Suppressor macrophage treated with lipopolysaccharide for 4 hours (primary cell): ENCODE measurements around the gene RFPL3.
"Not testable (repeated sequence)": the region's sequence is repeated elsewhere in the genome, so short reads cannot be mapped to it uniquely, and the experiment has no call there.

Experiments
- DNase-seq: peaks from one replicate; pipeline ENCODE4 v3.0.0-alpha.2; 2020

Gene RFPL3

DNA sequence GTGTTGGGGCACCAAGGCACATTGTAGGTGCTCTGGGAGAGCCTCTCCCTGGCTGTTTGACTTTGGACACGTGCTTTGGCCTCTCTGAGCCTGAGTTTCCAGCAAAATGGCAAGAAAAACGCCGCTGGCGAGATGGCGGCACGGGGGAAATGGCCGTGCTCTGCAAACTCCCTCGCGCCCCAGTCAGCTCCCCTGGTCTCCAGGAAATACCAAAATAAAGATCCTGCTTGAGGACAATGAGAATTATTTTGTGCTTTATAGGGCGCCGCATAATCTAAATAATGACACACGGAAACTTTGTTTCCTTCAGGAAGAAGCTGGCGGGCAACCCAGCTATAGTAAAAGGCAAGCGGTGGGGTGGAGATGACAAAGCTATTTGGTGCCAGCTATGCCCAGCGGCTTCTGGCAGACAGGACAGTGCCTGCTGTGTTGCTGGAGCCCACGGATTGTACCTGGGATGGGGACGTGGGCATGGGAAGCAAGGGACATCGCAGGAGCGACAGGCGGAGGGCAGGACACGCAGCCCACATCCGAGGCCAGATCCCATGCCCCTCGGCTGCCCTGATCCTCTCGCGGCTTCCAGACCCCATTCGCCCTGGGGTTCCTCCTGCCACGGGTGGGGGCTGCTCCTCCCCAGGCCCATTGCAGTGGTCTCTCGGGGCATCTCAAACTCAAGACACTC, 26.3 kb upstream of the RFPL3 start:
- DNase-seq: no peak

DNA sequence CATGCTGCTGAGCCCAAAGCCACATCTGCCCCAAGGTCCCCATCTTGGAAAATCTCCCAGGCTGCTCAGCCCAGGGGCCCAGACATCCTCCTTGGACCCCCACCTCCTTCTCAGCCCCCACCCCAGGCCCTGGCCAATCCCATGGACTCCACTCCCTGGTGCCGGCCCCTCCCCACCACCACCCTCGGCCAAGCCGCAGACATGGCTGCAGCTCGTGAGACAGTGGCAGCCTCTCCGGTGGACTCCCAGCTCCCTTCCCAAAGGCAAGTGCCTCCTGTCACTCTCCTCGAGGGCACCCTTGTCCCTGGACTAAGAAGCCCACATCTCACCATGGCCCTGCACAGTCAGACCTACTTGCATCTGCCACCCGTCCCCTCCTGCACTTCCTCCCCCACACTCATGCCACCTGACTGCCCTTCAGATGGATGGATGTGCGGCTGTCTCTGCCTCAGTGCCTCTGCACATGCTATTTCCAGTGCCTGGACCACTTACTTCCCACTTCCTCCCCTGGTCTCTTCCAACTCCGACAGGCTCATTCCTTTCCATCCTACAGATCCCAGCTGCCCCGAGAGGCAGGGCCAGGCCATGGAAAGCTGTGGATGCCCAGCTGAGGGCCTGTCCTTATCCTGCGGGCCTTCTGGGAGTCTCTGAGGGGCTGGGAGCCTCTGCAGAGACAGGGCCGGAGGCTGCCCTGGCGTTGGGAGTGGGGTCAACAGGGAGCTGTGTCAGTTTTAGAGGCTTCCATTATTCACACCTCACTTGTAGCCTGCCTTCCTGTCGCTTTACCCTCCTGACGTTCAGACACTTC, 25.5 kb upstream of the RFPL3 start:
- DNase-seq: no peak

DNA sequence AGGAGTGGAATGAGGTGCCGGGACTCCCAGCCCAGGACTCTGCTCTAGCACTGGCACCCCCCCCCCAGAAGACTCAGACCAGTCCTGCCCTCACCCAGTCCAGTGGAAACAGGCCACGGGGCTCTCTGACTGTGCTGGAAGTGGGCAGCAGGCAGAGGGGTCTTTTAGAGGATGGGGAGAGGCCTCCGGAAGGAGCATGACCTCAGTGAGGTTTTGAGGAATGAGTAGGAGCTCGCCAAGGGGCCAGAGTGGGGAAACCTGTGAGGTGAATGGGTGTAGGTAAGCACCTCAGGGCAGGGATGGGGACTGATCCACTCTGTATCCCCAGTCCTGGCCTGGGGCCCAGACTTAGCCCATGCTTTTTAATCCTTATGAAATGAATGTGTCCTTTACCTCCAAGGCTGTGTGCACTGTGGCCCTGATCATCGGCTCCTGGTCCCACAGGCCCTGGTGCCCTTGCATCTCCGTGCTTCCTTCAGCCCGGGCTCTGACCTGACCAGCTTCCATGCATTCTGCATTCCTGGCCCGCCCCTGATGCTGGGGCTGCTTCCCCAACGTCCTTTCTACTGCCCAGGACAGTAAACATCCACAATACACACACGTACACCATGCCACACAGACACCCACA, 24.4 kb upstream of the RFPL3 start:
- DNase-seq: no peak

DNA sequence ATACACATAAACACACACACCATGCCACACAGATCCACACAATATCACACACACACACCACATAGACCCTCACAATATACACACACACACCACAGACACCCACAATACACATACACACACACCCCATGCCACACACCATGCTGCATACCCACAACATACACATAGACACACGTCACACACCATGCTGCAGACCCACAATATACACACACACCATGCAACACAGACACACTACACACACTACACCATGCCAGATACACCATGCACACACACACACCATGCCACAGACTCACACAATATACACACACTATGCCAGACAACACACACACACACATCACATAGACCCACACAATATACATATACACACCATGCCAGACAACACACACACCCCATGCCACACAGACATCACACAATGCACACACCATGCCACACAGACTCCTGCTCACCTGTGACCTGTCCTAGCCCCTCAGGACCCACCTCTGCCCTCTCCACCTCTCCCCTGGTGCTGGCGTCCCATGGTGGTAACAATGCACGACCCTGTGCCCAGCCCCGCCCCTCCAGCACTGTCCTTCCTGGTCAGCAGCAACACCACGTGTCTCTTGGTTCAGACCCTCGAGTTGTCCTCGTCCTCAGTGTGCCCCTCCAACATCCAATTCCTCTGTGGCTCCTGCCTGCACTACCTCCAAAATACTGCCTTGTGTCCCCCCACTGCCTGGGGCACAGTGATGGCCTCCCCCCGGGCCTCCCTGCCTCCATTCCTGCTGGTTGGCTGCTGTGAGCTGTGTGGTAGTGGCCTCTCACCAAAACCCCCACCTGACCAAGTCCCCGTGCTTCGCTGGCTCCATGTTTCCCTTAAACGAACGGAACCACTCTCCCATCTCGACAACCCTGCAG, 23.7 kb upstream of the RFPL3 start:
- no peak for DNase-seq

DNA sequence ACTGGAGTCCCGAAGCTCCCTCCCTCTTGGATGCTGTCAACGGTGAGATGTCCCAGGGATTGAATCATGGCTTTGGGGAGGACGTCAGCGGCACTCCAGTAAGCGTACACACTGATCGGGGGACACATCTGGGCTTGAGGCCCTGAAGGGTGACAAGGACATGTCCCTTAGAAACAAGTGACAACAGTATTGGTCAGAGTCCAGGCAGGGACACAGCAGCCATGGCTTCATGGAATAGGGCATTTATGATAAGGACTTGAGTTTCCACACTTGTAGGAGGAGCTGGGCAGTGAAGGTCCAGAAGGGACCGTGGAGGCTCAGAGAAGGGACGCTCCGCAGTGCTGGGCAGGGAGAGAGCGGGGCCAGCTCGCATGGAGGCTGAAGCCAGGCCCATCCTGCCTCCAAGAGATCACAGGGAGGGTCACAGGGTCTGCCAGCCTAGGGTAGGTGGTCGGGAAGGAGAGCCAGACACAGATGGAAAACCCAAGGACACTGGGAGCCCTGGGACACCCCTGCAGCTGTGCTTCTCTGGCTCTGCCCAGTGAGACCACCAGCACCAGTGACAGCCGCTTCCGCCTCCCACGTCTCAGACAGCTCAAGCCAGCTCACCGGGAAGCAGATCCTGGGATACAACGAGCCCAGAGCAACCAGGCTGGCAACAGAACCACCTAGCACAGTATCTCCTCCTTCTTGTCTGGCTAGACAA, 22.9 kb upstream of the RFPL3 start:
- DNase-seq: no peak

DNA sequence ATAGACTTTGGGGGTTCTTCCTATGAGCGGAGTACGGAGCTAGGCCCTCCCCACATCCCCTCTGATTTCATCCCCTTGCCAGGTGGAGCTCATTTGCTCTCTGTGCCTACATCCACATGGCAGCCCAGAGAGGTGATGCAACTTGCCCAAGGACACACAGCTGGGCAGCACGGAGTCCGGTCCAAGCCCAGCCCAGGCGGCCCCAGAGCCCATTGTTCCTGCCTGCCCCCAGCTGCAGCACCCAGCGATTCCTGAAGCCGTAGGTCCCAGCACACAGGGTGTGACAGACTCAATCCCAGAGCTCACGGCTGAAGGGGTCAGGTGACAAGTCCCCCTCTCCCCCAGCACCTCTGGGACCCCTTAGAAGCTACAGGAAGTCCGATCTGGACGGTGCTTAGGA, 22.2 kb upstream of the RFPL3 start:
- DNase-seq: no peak

DNA sequence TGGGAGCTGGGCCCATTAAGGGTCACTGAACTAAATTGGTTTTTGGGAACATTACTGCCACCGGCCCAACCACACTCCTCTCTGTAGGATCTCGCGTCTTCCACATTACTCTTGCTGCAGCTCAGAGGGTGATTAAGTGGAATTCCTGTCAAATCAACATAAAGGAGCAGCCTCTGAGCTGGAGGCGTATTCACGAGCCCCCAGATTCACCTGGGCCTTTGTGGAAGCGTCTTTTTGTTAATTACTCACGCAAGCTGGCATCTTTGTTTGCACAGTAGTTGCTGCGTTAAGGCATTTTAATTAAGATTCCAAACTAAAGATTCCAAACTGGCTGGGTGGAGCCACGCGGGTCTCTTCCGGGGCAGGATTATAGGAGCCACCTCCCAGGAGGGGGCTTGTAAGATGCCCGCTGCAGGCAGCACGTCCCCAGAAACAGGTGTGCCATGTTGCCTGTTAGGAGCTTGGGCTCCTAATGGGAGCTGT, 21.5 kb upstream of the RFPL3 start:
- DNase-seq: no peak

DNA sequence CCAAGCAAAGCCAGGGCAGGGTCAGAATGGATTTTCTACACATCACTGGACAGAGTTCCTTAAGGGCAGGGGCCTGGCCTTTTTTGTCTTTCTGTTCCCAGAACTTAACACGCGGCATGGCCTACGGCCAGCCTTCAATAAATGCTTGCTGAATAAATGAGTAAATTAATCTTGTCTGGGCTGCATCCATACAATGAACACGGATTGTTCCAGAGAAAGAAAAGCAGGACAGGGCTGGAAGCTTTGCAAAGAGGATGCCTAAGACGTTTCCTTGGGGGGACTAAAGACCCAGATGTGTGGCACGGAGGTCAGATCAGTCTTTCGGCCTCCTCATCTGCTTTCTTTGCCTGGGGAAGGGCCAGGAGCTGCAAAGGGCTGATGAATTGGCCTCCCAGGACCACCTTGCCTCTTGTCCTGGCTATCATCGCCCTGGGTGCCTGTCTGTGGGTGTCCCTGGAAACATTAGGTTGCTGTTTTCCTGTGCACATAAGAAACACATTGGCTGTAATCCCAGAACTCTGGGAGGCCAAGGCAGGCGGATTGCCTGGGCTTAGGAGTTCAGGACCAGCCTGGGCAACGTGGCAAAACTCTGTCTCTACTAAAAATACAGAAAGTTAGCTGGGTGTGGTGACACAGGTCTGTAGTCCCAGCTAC, 20.8 kb upstream of the RFPL3 start:
- DNase-seq: no peak

DNA sequence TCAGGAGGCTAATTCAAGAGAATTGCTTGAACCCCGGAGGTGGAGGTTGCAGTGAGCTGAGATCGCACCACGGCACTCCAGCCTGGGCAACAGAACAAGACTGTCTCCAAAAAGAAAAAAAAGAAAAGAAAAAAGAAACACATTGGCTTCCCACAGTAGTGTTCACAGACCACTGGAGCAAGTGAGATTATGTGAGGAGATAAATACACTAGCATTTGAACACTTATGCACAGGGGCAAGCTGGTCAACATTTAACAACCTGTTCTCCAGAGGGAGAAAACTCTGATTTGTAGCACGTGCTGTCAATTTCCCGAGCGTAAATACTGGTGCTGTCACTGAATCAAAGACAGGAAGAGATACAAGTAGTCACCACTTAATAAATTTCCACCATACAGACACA, 20.2 kb upstream of the RFPL3 start:
- DNase-seq: not testable (repeated sequence)

DNA sequence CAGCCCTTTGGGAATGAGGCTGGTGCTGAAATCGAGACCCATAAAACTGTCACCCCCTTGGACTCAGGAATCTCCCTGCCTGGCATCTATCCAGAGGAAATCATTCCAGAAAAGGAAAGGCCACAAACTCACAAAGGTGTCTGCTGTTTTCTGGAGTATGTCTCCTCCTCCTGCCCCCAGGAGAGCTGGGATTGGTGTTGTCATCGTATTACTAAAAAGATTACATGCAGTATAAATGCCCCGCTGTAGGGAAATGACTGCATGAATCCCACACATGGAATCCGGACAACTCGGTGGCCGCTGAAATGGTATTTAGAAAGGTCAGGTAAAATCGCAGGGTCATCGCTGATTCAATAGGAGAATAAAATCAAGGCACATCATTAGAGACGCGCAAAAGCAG, 18.9 kb upstream of the RFPL3 start:
- no peak for DNase-seq

DNA sequence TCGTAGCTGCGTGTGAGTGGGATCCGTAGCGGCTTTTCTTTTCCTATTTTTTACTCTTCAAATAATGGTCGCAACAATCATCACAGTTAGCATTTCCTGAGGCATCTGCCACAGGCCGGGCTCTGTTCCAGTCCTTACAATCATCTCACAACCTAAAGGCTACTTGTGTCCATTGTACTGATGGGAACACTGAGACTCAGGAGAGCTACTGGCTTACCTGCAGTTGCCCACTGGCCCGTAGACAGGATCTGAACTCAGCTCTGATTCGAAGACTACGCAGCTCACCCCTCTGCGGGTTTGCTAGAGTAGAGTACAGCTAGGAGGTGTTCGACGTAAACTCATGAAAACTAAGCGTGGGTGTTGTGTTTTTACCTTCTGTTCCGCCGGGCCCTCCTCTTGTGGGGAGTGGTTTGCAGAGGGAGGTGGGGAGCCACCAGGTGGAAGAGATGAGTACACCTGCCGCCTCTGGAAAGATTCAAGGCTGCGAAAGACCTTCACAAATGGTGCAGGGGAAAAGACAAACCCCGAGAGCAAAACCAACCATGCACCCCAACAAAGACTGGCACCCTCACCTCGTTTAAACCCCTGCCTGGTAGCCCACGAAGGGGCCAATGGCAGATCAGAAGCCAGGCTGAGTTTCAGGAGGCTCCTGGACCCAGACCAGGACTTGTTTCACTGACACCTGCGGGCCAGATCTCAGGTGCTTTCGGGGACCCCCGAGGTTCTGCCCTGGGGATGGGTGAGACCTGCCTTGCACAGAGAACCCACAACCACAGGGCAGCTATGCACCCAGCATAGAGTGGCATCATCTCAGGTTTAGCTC, 18.3 kb upstream of the RFPL3 start:
- DNase-seq: no peak

DNA sequence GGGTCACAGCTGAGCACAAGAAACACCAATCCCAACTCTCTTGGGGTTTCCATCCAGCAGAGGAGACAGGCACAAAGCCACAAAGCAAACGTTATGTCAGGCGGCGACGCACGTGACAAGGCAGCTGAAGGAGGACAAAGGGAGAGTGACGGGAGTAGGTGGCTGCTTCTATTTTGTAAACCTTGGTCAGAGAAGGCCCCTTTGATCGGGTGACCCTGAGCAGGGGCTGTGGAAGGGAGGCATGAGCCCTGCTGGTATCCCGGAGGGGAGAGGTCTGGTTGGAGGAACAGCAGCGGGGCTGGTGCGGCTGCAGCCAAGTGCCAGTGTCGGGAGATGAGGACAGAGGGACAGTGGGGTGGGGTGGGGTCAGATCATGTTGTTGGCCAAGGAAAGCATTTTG, 17.3 kb upstream of the RFPL3 start:
- no peak for DNase-seq

DNA sequence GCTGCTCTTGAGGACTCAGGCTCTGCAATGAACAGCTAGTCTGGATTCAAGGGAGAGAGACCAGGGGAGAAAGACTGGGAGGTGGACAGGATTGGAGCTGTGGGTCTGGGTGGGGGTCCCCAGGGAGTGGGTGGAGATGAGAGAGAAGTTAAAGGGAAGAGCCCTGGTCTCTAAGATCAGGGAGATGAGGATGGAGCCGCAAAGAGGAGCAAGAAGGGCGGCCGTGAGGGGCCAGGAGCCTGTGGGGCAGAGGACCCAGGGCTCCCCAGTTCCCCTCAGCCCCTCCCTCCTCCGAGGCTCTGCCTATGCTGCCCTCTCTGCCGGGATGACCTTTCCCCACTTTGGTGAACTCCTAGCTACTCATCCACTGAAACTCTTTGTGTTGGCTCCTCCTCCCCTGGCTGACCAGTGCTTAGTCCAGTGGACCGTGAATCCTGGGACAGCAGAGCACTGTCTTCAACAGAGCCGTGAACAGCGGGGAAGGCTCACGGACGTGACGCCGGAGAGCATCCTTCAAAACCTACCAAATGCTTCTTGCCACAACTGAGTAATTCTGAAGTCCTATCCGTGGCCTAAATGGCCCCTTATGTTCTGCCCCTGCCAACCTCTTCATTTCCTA, 16.4 kb upstream of the RFPL3 start:
- DNase-seq: no peak

DNA sequence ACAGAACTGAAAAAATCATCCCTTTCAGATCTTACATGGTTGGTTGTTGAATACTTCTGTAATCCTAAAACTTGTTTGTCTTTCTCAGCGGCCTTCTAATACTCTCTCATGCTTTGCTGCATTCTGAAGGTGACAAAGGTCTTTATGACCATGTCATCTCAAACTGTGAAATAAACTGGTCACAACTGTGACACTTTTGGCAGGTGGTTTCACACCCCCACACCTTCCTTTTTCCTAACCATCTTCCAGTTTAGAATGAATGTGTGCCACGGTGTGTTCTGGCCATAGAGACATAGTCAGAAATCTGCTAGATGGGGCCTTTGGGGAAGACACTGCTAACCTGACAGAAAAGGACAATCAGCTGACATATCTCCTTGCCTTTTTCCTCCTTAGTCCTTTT, 14.7 kb upstream of the RFPL3 start:
- no peak for DNase-seq

DNA sequence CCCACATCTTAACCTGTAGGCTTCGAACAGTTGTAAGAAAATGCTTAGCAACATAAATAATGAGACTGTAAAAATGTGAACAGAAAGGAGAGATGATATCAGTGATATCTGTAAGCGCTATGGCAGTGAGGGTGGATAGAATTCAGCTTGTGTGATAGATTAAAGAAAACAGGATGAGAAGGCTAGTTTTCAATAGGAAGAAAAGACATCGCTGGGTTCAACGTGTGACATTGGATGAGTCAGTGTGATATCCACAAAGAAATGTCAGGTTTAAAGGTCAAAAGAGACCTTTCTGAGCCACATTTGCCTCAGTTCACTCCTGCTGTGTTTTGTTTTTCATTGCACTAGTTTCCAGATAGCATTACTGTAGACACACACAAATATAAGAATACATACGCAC, 13.7 kb upstream of the RFPL3 start:
- DNase-seq: no peak

DNA sequence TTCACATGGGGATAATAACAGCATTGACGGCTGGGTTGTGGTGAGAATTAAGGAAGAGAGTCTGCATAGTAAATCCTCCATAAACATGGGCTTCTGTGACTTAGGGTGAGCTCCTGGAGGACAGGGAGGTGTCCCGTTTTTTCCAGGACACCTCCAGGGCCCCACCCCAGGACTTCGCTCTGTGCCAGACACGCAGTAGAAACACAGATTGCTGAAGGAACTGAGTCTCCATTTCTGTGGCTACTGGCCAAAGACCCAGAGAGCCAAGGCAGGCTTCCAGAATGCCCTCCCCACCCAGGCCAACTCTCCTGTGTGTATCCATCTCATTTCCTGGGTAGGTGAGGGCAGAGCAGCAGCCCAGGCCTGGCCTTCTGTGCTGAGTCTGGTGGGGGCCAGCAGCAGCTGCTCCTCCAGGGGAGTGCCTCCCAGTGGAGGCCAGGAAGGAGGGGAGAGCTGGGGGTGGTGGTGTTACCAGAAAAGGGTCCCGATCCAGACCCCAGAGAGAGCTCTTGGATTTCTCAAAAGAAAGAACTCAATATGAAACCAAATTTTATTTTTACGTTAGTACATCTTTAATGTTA, 9.5 kb upstream of the RFPL3 start:
- DNase-seq: no peak

DNA sequence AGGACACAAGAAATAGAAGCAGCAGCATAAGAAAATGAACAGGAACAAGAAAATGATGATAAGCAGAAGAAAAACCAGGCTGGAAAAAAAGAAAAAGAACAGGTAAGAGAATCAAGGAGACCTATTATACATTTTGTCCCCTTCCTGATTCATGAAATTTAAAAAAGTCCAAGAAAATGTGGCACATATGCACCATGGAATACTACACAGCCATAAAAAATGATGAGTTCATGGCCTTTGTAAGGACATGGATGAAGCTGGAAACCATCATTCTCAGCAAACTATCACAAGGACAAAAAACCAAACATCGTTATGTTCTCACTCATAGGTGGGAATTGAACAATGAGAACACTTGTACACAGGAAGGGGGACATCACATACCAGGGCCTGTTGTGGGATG, 5.8 kb upstream of the RFPL3 start:
- DNase-seq: not testable (repeated sequence)

DNA sequence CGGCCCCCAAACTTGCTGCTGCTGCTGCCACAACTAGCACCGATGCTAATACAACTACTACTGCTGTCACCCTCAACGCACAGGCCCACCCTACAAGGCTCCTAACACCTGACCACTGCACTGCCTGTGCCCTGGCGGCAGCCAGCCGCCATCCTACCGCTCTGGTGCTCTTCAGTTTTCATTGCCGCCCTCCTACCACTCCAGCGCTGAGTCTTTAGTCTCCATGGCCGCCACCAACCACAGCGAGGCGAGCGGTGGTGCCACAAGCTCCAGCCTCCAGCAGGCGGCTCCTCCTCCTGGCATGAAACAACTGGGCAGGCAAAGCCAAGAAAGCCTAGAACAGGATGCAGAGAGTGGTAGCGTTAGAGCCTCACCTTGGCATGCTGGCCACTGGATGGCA, 5.0 kb upstream of the RFPL3 start:
- no peak for DNase-seq

DNA sequence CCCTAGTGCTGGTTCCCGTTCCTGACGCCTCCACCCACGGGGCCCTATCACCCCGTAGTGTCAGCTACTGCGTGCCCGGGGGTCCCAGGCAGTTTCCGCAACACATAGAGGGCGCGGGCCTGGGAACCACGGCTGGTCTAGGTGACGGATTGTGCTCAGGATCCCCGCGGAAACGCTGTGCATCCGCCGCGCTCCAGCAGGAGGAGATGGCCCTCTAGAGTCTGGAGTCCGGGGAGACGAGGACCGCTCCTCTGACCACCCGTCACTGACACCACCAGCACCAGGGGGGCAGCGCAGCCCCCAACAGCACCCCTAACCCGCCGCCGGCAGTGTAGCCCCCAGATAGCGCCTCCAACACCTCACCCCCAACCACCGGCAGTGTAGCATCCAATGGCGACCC, 4.4 kb upstream of the RFPL3 start:
- DNase-seq: no peak

DNA sequence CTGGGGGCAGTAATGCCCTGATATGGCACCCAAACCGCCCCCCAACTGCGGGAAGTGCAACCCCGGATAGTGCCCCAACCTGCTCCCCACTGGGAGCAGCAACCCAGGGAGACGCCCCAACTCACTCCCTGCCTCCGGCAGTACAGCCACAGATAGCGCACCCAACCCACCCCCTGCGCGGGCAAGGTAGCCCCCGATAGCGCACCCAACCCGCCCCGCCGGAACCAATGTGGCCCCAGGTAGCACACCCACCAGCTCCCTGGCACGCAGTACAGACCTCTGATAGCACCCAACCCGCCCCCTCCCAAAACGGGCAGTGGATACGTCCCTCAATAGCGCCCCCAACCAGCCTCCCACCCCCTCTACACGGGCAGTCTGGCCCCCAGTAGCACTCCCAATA, 3.8 kb upstream of the RFPL3 start:
- DNase-seq: no peak
